Stomach (tissue), 4 donors: Measurements from ENCODE around the gene ZNF648.

Experiments used
- CTCF ChIP-seq, 7 experiments: fragments of 450-650 bp in 4 of 7; fragments of 200-600 bp in 3 of 7; sonication (generic) in 3 of 7; IDR thresholded peaks; one replicate each; pipeline ENCODE4 v1.5.1; 2016 to 2019; ENCODE audit warnings: antibody characterized with exemption in 7 of 7, control low read depth in 2 of 7, mild to moderate bottlenecking in 1 of 7
- POLR2AphosphoS5 ChIP-seq, 3 donors: sonication (generic); formaldehyde crosslinking; IDR thresholded peaks; one replicate each; pipeline ENCODE4 v1.6.1; 2016; ENCODE audit warnings: antibody characterized with exemption in 3 of 3

- TF ChIP-seq CTCF (IDR thresholded peaks at IDR 0.05) = no peak
- no peak for TF ChIP-seq POLR2AphosphoS5 (IDR thresholded peaks at IDR 0.05)
Measured at GRCh38 chr1:182066934-182067333, 5.4 kb upstream of the ZNF648 start.
